Liver (tissue), 10 donors: ENCODE measurements around the gene ATG2A. TPM values are rescaled to one million over a fixed set of nuclear protein-coding genes. Genes with fewer than 3 reads are reported as not detected.

Experiments
- DNase-seq: peaks from one replicate; pipeline ENCODE4 v3.0.0-alpha.2; 2017; ENCODE audit warnings: low spot score
- H3K27ac ChIP-seq, 2 donors: one replicate each; pipeline ENCODE4 v1.7.0; 2013; ENCODE audit warnings: inconsistent platforms in 2 of 2, low read length in 2 of 2, control low read depth in 1 of 2, low read depth in 1 of 2, mild to moderate bottlenecking in 1 of 2
- H3K27me3 ChIP-seq, 4 donors: one replicate each; pipeline versions ENCODE4 v1.6.1 to v1.7.0; 2013; ENCODE audit warnings: low read length in 3 of 4, inconsistent platforms in 1 of 4, mild to moderate bottlenecking in 1 of 4, moderate library complexity in 1 of 4; ENCODE audit not compliant: control insufficient read depth in 4 of 4, insufficient read depth in 4 of 4
- H3K36me3 ChIP-seq, 4 donors: one replicate each; pipeline versions ENCODE4 v1.6.1 to v1.7.0; 2013; ENCODE audit warnings: low read length in 3 of 4, mild to moderate bottlenecking in 3 of 4, low read depth in 1 of 4, moderate library complexity in 1 of 4; ENCODE audit not compliant: control insufficient read depth in 4 of 4, insufficient read depth in 3 of 4
- H3K4me1 ChIP-seq, 4 donors: one replicate each; pipeline versions ENCODE4 v1.6.1 to v1.7.0; 2013; ENCODE audit warnings: low read length in 3 of 4, mild to moderate bottlenecking in 3 of 4, moderate library complexity in 1 of 4; ENCODE audit not compliant: control insufficient read depth in 4 of 4, insufficient read depth in 4 of 4
- H3K4me3 ChIP-seq, 3 donors: one replicate each; pipeline versions ENCODE4 v1.6.1 to v1.7.0; 2013; ENCODE audit warnings: low read length in 3 of 3, control low read depth in 1 of 3, low read depth in 1 of 3, mild to moderate bottlenecking in 1 of 3
- H3K9ac ChIP-seq, 2 donors: one replicate each; pipeline ENCODE4 v1.7.0; 2013; ENCODE audit warnings: low read length in 2 of 2, mild to moderate bottlenecking in 2 of 2, moderate library complexity in 2 of 2, control low read depth in 1 of 2, low read depth in 1 of 2
- H3K9me3 ChIP-seq, 4 donors: one replicate each; pipeline versions ENCODE4 v1.6.1 to v1.7.0; 2013; ENCODE audit warnings: low read length in 3 of 4; ENCODE audit not compliant: control insufficient read depth in 4 of 4
- EGR1 ChIP-seq, 2 donors: IDR thresholded peaks; 2 replicates each; pipeline ENCODE4 v1.6.1; 2016 to 2018; ENCODE audit warnings: antibody characterized with exemption in 2 of 2, low read depth in 2 of 2
- FOXA2 ChIP-seq: IDR thresholded peaks from 2 replicates; pipeline ENCODE4 v1.6.1; 2016; ENCODE audit warnings: antibody characterized with exemption
- GABPA ChIP-seq, 2 donors: IDR thresholded peaks in 1 of 2; conservative IDR thresholded peaks in 1 of 2; 2 replicates each; pipeline ENCODE4 v1.6.1; 2016; ENCODE audit warnings: antibody characterized with exemption in 2 of 2, mild to moderate bottlenecking in 1 of 2, moderate library complexity in 1 of 2
- HNF4A ChIP-seq, 2 donors: conservative IDR thresholded peaks; 2 replicates each; pipeline ENCODE4 v1.6.1; 2016; ENCODE audit warnings: antibody characterized with exemption in 2 of 2, mild to moderate bottlenecking in 2 of 2
- HNF4G ChIP-seq: IDR thresholded peaks from 2 replicates; pipeline ENCODE4 v1.6.1; 2016; ENCODE audit warnings: antibody characterized with exemption
- NR2F2 ChIP-seq: IDR thresholded peaks from 2 replicates; pipeline ENCODE4 v1.6.1; 2016; ENCODE audit warnings: antibody characterized with exemption
- RAD21 ChIP-seq, 2 donors: IDR thresholded peaks; 2 replicates each; pipeline ENCODE4 v1.6.1; 2016; ENCODE audit warnings: antibody characterized with exemption in 2 of 2, mild to moderate bottlenecking in 2 of 2
- REST ChIP-seq: IDR thresholded peaks from 2 replicates; pipeline ENCODE4 v1.6.1; 2016; ENCODE audit warnings: antibody characterized with exemption, mild to moderate bottlenecking
- SP1 ChIP-seq: IDR thresholded peaks from 2 replicates; pipeline ENCODE4 v1.6.1; 2018; ENCODE audit warnings: antibody characterized with exemption, mild to moderate bottlenecking
- TAF1 ChIP-seq: conservative IDR thresholded peaks from 2 replicates; pipeline ENCODE4 v1.6.1; 2016; ENCODE audit warnings: antibody characterized with exemption, mild to moderate bottlenecking
- YY1 ChIP-seq: IDR thresholded peaks from 2 replicates; pipeline ENCODE4 v1.6.1; 2016; ENCODE audit warnings: antibody characterized with exemption, mild to moderate bottlenecking
- ZBTB33 ChIP-seq: IDR thresholded peaks from 2 replicates; pipeline ENCODE4 v1.6.1; 2016; ENCODE audit warnings: antibody characterized with exemption
- WGBS: extraction: QIAGEN DNeasy Blood & Tissue Kit; methylation state at CpG from one replicate; pipeline ENCODE4 v1.1.7; 2013; 5-methylcytosine and 5-hydroxymethylcytosine counted together
- polyA plus RNA-seq, 2 donors: library from polyadenylated mRNA; stranded (reverse) in 1 of 2; unstranded in 1 of 2; fragments of 200-250 nt in 1 of 2; fragments of >200 nt in 1 of 2; fragmentation: Nextera tagmentation in 1 of 2; extraction: Ambion mirVana in 1 of 2; gene quantifications; one replicate each; pipeline versions ENCODE4 v1.2.1 to v1.2.3, GENCODE V29; 2013 to 2015
- small RNA-seq: library from RNA; depleted of rRNA; stranded (forward); fragments of <200 nt; gene quantifications from one replicate; pipeline ENCODE3, GENCODE V24; 2014
- total RNA-seq, 2 donors: library from RNA; depleted of rRNA; stranded (reverse); fragments of >200 nt; gene quantifications; one replicate each; pipeline ENCODE4 v1.2.3, GENCODE V29; 2014
- TF ChIP-seq, protein P1 (sequence below): IDR thresholded peaks from 2 replicates; pipeline ENCODE4 v1.6.1; 2016; ENCODE audit warnings: antibody characterized with exemption
- TF ChIP-seq, protein P2 (sequence below): IDR thresholded peaks from 2 replicates; pipeline ENCODE4 v1.6.1; 2016; ENCODE audit warnings: antibody characterized with exemption
- donor health status: healthy.
- donor health status: healthy.
- donor health status: healthy.
- donor health status: healthy.
- donor health status: healthy.

ATG2A gene
- total and polyA plus RNA-seq, 4 donors, result 15.6 to 34.1 (median 23.0) TPM

DNA sequence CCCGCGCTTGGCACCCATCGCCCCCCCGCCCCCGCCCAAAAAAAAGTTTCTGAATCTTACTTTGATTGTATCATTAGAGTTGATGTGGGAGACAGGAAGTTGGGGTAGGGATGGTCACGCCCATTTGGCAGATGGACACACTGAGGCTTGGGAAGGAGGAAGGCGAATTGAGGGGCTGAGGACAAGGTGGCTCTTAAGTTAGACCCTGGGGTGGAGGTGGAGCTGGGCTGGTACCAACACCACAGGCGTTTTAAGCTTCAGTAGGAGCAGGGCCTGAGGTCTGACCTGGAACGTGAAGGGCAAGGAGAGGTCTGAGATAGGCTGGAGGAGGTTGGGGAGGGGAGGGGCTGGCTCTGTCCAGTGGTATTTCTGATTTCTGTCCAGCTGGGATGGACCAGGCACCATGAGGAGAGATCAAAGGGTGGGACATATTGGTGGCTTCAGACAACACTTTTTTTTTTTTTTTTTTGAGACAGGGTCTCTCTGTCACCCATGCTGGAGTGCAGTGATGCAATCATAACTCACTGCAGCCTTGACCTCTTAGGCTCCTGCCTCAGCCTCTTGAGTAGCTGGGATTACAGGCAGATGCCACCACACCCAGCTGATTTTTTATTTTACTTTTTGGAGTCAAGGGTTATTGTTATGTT lies 71.8 kb downstream of the ATG2A start:
- WGBS, result 42% methylated on average over 9 of the region's 9 CpGs
- Histone ChIP-seq H3K9me3 (no peaks in the 10 kb centered on the region), H3K9ac (no peak overlapping the region), H3K4me1 (peaks cover 16 to 36% (median 30%) of the 10 kb centered on the region in 4 donors), H3K4me3 (peak overlapping the region in 1 of 3 donors; percentile 50), H3K27me3 (no peaks in the 10 kb centered on the region), H3K27ac (no peak overlapping the region), H3K36me3 (no peaks in the 10 kb centered on the region)
- TF ChIP-seq EGR1 (IDR thresholded peaks at IDR 0.05; ENCODE audit: low read depth in 2 of 2), result no peak
- no peak for TF ChIP-seq REST
- TF ChIP-seq, protein P1, sequence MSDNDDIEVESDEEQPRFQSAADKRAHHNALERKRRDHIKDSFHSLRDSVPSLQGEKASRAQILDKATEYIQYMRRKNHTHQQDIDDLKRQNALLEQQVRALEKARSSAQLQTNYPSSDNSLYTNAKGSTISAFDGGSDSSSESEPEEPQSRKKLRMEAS, result no peak
- TF ChIP-seq SP1, result no peak
- TF ChIP-seq YY1, result no peak
- TF ChIP-seq TAF1, result no peak
- no peak for TF ChIP-seq RAD21 (IDR thresholded peaks at IDR 0.05)
- no peak for TF ChIP-seq HNF4A (conservative IDR thresholded peaks at IDR 0.05)
- TF ChIP-seq FOXA2, result no peak
- TF ChIP-seq, protein P2, sequence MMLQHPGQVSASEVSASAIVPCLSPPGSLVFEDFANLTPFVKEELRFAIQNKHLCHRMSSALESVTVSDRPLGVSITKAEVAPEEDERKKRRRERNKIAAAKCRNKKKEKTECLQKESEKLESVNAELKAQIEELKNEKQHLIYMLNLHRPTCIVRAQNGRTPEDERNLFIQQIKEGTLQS, result no peak
- no peak for TF ChIP-seq GABPA (IDR thresholded peaks at IDR 0.05 in 1 of 2, conservative IDR thresholded peaks at IDR 0.05 in 1 of 2)
- TF ChIP-seq NR2F2, result no peak
- no peak for TF ChIP-seq HNF4G
- TF ChIP-seq ZBTB33, result no peak
- no peak for DNase-seq

Small RNA genes lying within 50 kb of the gene (small RNA-seq; reads per million reads assigned to genes)
- gene MIR6749 (not detected), gene MIR6750 (not detected)

Other genes with a start within 250 kb of the ATG2A start
- under 1 TPM; 0.17 to 0.79 TPM for gene NRXN2, start 194.0 kb downstream of the ATG2A start, total RNA-seq
- gene NRXN2, start 194.0 kb downstream of the ATG2A start, polyA plus RNA-seq, result 1 to 10 TPM; 2.1 to 2.8 TPM
- gene RASGRP2, start 173.1 kb downstream of the ATG2A start, total RNA-seq, result 10 to 100 TPM; 12.1 to 14.9 TPM
- gene RASGRP2, start 173.1 kb downstream of the ATG2A start, polyA plus RNA-seq, result 1 to 10 TPM; 2.7 to 5.2 TPM
- 1 to 10 TPM in 1 of 2 donors, under 1 TPM in 1; 0.23 to 1.3 TPM for gene PYGM, start 157.2 kb downstream of the ATG2A start, total RNA-seq
- under 1 TPM; 0.26 to 0.32 TPM for gene PYGM, start 157.2 kb downstream of the ATG2A start, polyA plus RNA-seq
- 100 to 1,000 TPM in 1 of 2 donors, 10 to 100 TPM in 1; 46.2 to 135 TPM for gene SF1, start 138.7 kb downstream of the ATG2A start, total RNA-seq
- gene SF1, start 138.7 kb downstream of the ATG2A start, polyA plus RNA-seq, result 10 to 100 TPM; 44.9 to 54.0 TPM
- 1 to 10 TPM; 4.6 to 6.9 TPM for gene MAP4K2, start 114.0 kb downstream of the ATG2A start, total RNA-seq
- gene MAP4K2, start 114.0 kb downstream of the ATG2A start, polyA plus RNA-seq, result 1 to 10 TPM; 2.1 to 2.3 TPM
- gene MEN1, start 106.7 kb downstream of the ATG2A start, total RNA-seq, result 10 to 100 TPM; 12.1 to 15.1 TPM
- 10 to 100 TPM in 1 of 2 donors, 1 to 10 TPM in 1; 9.0 to 14.7 TPM for gene MEN1, start 106.7 kb downstream of the ATG2A start, polyA plus RNA-seq
- gene CDC42BPG, start 72.6 kb downstream of the ATG2A start, total RNA-seq, result 1 to 10 TPM in 1 of 2 donors, under 1 TPM in 1; 0.75 to 1.2 TPM
- gene CDC42BPG, start 72.6 kb downstream of the ATG2A start, polyA plus RNA-seq, result under 1 TPM; 0.18 to 0.40 TPM
- 10 to 100 TPM; 27.3 to 36.4 TPM for gene EHD1, start 38.6 kb downstream of the ATG2A start, total RNA-seq
- 10 to 100 TPM in 1 of 2 donors, 1 to 10 TPM in 1; 8.3 to 11.1 TPM for gene EHD1, start 38.6 kb downstream of the ATG2A start, polyA plus RNA-seq
- gene PPP2R5B, start 7.5 kb upstream of the ATG2A start, total RNA-seq, result 1 to 10 TPM; 5.3 to 6.6 TPM
- gene PPP2R5B, start 7.5 kb upstream of the ATG2A start, polyA plus RNA-seq, result 1 to 10 TPM; 2.9 to 4.9 TPM
- gene GPHA2, start 18.7 kb upstream of the ATG2A start, total RNA-seq, result not detected
- gene GPHA2, start 18.7 kb upstream of the ATG2A start, polyA plus RNA-seq, result not detected
- gene MAJIN, start 54.9 kb upstream of the ATG2A start, total RNA-seq, result not detected
- gene MAJIN, start 54.9 kb upstream of the ATG2A start, polyA plus RNA-seq, result under 1 TPM; 0.09 to 0.31 TPM
- 1 to 10 TPM in 1 of 2 donors, under 1 TPM in 1; 0.51 to 1.2 TPM for gene BATF2, start 79.8 kb upstream of the ATG2A start, total RNA-seq
- 1 to 10 TPM; 1.6 to 3.2 TPM for gene BATF2, start 79.8 kb upstream of the ATG2A start, polyA plus RNA-seq
- 10 to 100 TPM; 10.8 to 17.1 TPM for gene ARL2, start 97.0 kb upstream of the ATG2A start, total RNA-seq
- gene ARL2, start 97.0 kb upstream of the ATG2A start, polyA plus RNA-seq, result 10 to 100 TPM; 12.9 to 19.5 TPM
- gene SNX15, start 110.2 kb upstream of the ATG2A start, total RNA-seq, result 1 to 10 TPM; 4.5 to 7.2 TPM
- gene SNX15, start 110.2 kb upstream of the ATG2A start, polyA plus RNA-seq, result 1 to 10 TPM; 4.8 to 6.7 TPM
- gene SAC3D1, start 124.0 kb upstream of the ATG2A start, total RNA-seq, result 1 to 10 TPM; 3.8 to 7.9 TPM
- gene SAC3D1, start 124.0 kb upstream of the ATG2A start, polyA plus RNA-seq, result 1 to 10 TPM; 6.1 to 7.4 TPM
- gene NAALADL1, start 141.3 kb upstream of the ATG2A start, total RNA-seq, result 1 to 10 TPM; 1.2 to 2.1 TPM
- gene NAALADL1, start 141.3 kb upstream of the ATG2A start, polyA plus RNA-seq, result 1 to 10 TPM; 1.6 to 1.7 TPM
- 10 to 100 TPM in 1 of 2 donors, under 1 TPM in 1; 0.17 to 12.0 TPM for gene CDCA5, start 166.8 kb upstream of the ATG2A start, total RNA-seq
- gene CDCA5, start 166.8 kb upstream of the ATG2A start, polyA plus RNA-seq, result 1 to 10 TPM in 1 of 2 donors, under 1 TPM in 1; 0.72 to 2.7 TPM
- 10 to 100 TPM; 12.3 to 14.4 TPM for gene ZFPL1, start 167.0 kb upstream of the ATG2A start, total RNA-seq
- gene ZFPL1, start 167.0 kb upstream of the ATG2A start, polyA plus RNA-seq, result 10 to 100 TPM; 18.1 to 19.2 TPM
- 100 to 1,000 TPM; 102 to 158 TPM for gene VPS51, start 179.0 kb upstream of the ATG2A start, total RNA-seq
- gene VPS51, start 179.0 kb upstream of the ATG2A start, polyA plus RNA-seq, result 10 to 100 TPM; 33.2 to 66.0 TPM
- gene TM7SF2, start 194.7 kb upstream of the ATG2A start, total RNA-seq, result 100 to 1,000 TPM in 1 of 2 donors, 10 to 100 TPM in 1; 69.4 to 337 TPM
- gene TM7SF2, start 194.7 kb upstream of the ATG2A start, polyA plus RNA-seq, result 100 to 1,000 TPM in 1 of 2 donors, 10 to 100 TPM in 1; 39.0 to 109 TPM
- 1 to 10 TPM; 2.2 to 4.9 TPM for gene ZNHIT2, start 200.5 kb upstream of the ATG2A start, total RNA-seq
- 10 to 100 TPM in 1 of 2 donors, 1 to 10 TPM in 1; 7.4 to 13.9 TPM for gene ZNHIT2, start 200.5 kb upstream of the ATG2A start, polyA plus RNA-seq
- gene FAU, start 204.9 kb upstream of the ATG2A start, total RNA-seq, result 100 to 1,000 TPM; 199 to 332 TPM
- 100 to 1,000 TPM; 393 to 535 TPM for gene FAU, start 204.9 kb upstream of the ATG2A start, polyA plus RNA-seq
- 10 to 100 TPM; 31.7 to 39.2 TPM for gene MRPL49, start 205.1 kb upstream of the ATG2A start, total RNA-seq
- gene MRPL49, start 205.1 kb upstream of the ATG2A start, polyA plus RNA-seq, result 10 to 100 TPM; 31.1 to 47.2 TPM
- gene SYVN1, start 217.3 kb upstream of the ATG2A start, total RNA-seq, result 100 to 1,000 TPM in 1 of 2 donors, 10 to 100 TPM in 1; 19.9 to 210 TPM
- gene SYVN1, start 217.3 kb upstream of the ATG2A start, polyA plus RNA-seq, result 10 to 100 TPM; 41.1 to 72.1 TPM